RKO (cell line): ENCODE data around the gene ZNF786.

Experiments used
- DNase-seq: peaks from one replicate; pipeline ENCODE4 v3.0.0-alpha.2; 2016; ENCODE audit warnings: low spot score

Gene ZNF786

DNA sequence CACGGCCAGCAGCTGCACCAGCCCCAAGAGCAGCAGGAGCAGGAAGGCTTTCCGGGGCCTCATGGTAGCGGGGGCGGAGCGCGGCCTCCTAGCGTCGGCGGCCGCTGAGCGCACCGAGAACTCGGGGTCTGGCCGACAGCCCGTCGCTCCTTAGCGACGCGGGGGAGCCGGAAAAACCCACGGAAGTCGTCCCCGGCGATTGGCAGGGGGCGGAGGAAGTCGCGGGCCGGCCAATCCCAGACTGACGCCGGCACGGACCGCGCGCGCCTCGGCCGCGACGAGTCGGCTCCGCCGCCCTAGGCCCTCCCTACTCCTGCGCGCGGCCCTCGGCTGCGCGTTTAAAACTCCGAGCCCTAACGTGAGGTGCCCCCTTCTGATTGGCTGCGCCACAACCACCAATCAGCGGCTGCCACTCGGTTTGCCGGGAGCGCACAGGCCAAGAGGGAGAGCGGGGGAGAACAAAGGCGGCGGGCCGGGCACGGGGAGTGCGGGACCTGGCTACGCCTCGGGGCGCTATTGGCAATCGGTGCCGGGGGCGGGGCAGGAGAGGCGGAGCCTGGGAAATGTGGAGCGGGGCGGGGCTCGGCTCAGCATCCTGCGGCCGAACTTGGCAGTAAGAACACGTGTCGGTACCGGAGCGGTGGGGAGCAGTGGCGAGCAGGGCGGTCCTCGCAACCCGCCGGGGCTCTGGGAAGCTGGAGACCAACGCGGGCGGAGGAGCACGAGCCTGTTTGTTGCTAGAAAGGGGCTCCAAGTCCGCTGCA is 62.0 kb downstream of the ZNF786 start, which contains the start of gene PDIA4:
Gene PDIA4 (minus strand): TSS at position 160 of the 764 bp plus-strand sequence. CDS start 97 bp downstream, at position 63.
- DNase-seq = peak; percentile 100

DNA sequence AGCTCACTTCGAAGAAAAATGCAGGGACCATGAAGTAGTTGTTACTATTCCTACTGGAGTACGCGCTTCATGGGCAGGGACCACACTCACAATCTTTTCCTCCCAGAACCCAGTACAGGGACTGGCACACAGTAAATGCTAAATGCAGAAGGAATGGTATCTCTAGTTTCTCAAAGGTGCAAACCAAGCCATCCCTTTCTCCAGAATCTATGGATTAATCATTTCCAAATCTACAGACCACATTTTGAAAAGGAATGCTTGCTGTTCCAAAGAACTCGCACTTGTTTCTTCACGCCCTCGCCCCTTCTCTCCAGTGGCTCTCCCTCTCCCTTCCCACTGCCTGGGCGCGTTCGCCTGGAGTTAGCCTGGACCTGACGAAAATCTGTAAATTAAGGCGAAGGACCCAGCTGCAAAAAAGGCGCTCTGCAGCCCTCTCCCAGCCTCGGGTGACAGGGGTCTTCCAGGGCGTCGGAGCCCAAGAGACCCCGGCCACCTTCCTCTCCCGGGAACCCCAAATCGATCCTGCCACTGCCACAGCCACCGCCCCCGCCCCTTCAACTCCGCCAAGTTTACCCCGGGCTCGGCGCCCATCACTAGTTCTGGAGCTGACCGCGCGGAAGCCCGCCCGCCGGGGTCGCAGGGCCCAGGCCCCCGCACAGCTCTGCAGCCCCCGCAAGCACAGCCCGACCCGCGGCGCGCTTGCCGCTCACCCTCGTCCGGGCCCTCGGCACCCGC is 62.7 kb downstream of the ZNF786 start:
- peak; percentile 61 for DNase-seq

DNA sequence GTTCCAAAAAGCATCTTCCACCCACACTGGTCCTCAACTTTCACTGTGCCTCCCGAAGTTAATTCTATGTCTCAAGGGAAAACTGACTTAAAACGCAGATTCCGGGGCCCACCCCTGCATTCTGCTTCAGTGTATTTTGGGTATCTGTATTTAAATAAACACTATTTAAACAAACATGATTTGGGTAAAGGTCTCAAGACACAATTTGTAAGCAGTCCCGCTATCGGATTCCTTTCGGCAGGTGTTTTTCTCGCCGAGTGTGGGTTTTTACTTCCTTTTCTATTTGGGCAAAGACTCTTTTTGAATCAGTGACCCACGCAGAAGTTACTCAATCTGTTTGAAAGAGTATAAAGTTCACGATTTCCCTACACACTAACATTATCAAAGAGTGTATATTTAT is 63.5 kb downstream of the ZNF786 start:
- no peak for DNase-seq

DNA sequence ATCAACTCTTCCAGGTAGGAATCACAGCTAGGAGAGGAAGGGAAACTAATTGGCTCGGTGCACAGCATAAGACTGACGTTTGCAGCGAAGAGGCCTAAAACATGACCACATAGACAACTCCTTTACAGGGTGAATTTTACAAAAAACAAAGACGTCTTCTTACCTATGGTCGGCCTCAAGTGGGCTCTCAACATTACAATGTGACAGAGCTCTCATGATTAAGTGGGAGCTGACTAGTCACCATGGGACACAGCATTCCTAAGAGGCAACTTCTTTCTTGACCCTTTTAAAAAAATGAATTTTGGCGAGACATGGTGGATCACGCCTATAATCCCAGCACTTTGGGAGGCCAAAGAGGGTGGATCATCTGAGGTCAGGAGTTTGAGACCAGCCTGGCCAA is 66.9 kb downstream of the ZNF786 start:
- DNase-seq = no peak

DNA sequence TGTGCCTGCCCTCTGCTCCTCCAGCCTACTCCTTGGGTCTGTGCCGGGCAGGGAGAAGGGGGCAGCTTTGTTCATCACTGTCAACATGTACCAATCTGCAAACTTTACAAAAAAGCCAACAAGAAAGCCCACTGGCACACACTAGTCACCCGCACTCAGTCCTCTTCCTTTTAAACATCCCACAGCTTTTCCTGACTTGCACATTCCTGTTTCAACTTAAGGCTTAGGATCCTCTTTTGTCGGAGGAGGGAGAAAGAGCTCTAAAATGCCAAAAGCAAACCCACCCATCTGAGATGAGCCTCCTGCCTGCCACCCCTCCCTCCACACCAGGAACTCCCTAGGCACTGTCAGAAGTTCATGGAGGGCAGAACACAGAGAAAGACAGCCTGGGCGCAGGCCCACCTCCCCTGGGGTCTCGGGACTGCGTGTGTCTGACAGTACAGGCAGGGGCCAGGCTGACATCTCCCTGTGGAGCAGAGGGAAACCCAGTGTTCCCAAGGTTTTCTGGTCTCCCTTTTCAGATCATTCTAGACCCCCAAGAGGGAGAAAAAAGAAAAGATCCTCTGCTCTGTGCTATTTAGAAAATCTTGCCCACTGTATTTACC is 67.7 kb downstream of the ZNF786 start:
- no peak for DNase-seq

DNA sequence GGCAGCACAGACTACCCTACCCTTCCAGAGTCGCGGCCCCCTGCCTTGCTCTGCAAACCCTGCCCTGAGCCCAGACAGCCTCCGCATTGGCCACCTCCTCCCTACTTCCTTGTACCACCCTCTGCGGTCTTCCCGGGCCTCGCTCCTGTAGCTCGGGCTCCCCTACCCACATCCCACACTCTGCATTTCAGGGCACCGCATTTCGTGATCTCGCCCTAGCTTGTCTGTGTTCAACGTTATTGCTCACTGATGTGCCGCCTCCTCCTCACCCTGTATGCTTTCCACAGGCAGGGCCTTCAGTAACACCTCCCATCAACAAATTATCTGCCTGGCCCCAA is 68.8 kb downstream of the ZNF786 start:
- no peak for DNase-seq

DNA sequence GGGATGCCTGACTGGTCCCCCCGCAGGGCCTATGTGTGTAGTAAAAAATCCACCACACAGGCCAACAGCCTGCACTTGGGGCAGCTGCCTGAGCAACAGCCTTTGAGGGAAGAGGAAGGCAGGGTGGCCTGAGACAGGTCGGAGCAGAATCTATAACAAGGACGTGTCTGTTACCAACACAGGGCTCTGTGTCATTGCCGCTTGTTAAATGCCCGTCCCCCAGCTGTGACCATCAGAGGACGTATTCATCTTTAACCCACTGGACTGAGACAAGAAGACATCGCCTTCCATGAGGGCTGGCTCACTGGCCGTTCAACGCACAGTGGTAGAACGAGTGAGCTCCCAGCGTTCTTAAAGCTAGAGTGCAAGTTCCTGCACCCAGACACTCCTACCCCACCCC is 70.0 kb downstream of the ZNF786 start:
- no peak for DNase-seq
